ENCODE measurements around the gene PTEN. TPM values are rescaled to one million over a fixed set of nuclear protein-coding genes. Genes with fewer than 3 reads are reported as not detected.
"Not testable (repeated sequence)": the region's sequence is repeated elsewhere in the genome, so short reads cannot be mapped to it uniquely, and the experiment has no call there.

The PTEN gene
- polyA plus RNA-seq, 4 donors, result 58.3 to 80.4 (median 67.6) TPM

DNA sequence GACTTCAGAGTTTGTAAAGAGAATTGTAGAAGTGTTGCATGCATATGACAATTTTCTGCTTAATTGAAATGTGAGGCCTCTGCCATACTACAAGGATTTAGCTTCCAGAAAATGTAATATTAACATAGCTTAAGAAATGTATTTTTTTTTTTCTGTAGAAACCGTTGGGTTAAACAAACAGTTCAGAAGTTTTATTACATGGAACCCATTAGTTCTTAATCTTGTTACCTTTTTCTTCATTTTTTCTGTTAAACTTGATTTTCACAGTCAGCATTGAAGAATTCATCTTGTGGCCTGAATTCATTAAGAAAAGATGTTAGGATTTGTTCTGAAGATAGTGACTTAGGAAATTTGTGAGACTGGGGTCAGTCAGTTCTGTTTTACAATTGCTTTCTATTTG is 4.9 kb downstream of the PTEN start:
- peak in 2 of 4 donors; percentile 16 to 29 for DNase-seq (ENCODE audit: low read depth in 4 of 4, low spot score in 2 of 4)

DNA sequence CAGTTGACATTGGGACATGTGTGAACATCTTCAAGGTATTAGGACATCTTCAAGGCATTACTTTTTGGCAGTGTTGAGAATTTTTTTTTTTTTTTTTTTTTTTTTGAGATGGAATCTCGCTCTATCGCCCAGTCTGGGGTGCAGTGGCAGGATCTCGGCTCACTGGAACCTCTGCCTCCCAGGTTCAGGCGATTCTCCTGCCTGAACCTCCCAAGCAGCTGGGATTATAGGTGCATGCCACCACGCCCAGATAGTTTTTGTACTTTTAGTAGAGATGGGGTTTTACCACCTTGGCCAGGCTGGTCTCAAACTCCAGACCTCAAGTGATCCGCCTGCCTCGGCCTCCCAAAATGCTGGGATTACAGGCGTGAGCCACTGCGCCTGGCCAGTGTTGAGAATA is 5.7 kb downstream of the PTEN start:
- not testable (repeated sequence) for DNase-seq (ENCODE audit: low read depth in 4 of 4, low spot score in 2 of 4)

DNA sequence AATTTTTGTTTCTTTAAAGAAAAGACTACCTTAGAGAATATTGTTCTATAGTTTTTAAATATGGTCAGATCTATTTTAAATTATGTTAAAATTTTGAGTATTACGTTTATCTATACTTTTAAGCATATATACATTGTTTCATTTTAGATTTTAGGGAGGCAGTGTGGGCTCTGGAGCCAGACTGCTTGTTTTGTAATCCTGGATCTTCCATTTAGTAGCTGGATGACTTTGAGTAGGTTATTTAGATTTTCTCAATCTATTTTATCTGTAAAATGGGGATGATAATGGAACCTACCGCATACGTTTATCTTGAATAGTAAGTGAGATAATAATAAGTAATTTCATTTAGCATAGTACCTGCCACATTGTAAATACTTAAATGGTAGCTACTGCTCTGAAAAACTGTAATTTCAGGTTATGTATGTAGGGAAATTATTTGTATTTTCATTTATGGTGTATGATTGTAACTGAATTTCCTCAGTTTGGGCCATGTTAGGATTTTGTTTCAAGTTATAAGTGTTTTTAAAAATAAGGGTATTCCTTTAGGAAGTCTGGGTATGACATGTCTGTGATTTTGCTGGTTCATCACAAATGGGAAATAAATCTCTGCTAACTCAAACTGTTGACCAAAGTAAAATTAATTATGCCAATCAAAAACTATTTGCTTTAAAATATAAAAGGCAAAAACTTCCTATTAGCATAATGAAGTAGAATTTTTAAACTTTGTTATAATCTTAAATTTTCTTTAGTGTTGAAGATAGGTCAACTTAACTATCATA is 6.5 kb downstream of the PTEN start:
- DNase-seq (ENCODE audit: low read depth in 4 of 4, low spot score in 2 of 4), result no peak

DNA sequence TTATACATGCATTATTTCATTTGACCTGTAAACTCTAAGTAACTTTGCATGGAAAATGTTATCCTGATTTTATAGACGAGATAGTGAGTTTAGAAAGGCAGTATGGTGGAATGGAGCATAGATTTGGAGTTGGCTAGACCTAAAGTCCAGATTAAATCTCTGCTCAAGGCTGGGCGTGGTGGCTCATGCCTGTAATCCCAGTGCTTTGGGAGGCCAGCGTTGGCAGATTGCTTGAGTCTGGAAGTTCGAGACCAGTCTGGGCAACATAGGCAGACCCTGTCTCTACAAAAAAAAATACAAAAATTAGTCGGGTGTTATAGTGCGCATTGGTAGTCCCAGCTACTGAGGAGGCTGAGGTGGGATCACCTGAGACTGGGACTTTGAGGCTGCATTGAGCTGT is 9.4 kb downstream of the PTEN start:
- no peak for DNase-seq (ENCODE audit: low read depth in 4 of 4, low spot score in 2 of 4)

DNA sequence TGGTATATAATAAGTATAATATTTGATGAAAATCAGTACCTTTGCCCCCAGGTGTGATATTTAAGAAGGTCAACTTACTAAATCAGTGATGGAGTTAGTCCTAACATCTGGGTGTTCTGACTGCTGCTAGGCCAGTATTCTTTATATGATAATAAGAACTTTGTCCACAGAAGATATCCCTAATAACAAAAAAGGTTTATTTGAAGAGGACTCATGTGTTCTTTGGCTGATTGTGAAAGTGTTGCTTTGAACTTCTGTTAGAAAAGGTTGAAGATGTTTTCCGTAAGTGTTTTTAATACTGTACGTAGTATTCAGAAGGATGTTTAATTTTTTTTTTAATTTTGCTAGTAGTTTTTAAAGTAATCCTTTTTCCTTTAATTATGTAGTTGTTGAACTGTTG is 10.2 kb downstream of the PTEN start:
- DNase-seq (ENCODE audit: low read depth in 4 of 4, low spot score in 2 of 4), result no peak

DNA sequence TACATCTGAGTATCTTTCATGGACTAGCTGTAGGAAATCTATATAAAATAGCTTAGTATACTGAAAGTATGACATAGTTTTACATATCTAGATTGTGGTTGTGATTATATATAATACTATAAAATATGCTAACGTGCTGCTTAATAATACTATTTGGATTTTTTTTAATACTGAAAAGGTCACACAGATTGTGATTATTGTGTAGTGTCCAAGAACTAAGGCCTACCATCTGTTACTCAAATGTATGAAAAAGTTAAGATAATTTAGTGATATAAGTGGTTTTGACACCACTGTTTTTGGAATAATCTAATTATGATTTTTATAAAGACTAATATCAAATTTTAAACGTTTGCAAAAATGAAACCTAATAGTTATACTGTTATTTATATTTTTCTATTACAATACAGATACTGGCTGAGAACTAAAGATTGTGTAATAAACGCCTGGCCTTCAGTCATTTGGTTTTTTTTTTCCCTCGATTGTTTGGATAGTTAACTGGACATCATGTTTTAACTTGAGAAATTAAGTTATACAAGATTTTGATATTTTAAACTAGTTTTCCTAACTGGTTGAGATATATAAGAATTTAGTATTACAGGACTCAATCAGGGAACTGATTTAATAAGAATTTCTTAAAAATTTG is 12.6 kb downstream of the PTEN start:
- DNase-seq (ENCODE audit: low read depth in 4 of 4, low spot score in 2 of 4), result no peak

DNA sequence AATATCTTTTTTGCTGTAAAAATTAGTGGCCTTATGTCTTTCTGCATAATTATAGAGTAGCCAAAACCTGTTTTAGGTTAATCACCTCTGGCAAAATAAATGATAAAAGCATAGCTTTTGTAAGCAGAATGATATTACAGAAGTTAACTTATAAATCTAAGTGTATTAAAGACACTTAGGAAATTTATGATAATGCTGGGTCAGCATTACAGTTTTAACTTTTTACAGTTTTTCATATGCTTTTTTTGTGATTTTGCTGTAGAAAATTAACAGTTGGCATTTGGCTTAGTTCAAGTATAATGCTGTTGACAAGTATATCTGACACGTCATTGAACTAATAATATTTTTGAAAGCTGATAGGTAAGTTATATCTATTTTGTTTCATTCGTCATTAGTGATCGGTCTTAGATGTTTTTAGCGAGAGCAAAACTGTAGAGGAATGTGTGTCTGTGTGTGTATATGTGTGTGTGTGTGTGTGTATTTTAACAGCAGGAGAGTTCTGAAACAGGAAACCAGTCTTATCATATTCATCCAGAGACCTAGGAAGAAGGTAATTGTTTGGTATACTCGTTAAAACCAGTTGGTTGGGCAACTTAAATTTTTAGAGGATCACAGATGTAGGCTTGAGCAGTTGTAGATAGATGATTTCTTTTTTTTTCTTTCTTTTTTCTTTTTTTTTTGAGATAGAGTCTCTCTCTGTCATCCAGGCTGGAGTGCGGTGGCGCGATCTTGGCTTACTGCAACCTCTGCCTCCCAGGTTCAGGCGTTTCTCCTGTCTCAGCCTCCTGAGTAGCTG is 15.4 kb downstream of the PTEN start:
- DNase-seq (ENCODE audit: low read depth in 4 of 4, low spot score in 2 of 4), result no peak

DNA sequence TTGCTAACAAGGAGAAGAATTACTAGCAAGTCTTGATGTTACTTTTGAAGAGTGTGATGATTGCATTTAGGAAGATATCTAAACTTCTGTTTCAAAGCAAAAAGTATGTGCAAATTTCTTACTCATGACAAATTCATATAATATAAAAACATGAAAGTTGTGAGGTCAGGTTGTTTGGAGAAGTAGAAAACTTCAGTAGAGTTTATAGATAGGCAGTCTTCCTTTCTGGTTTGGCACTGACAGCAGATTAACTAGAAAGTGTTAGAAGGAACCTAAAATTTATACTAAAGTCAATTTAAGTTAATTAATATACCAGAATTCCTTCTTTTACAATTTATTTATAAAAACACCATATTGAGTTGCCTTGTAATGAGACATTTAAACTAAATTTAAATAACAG is 16.9 kb downstream of the PTEN start:
- DNase-seq (ENCODE audit: low read depth in 4 of 4, low spot score in 2 of 4), result no peak

DNA sequence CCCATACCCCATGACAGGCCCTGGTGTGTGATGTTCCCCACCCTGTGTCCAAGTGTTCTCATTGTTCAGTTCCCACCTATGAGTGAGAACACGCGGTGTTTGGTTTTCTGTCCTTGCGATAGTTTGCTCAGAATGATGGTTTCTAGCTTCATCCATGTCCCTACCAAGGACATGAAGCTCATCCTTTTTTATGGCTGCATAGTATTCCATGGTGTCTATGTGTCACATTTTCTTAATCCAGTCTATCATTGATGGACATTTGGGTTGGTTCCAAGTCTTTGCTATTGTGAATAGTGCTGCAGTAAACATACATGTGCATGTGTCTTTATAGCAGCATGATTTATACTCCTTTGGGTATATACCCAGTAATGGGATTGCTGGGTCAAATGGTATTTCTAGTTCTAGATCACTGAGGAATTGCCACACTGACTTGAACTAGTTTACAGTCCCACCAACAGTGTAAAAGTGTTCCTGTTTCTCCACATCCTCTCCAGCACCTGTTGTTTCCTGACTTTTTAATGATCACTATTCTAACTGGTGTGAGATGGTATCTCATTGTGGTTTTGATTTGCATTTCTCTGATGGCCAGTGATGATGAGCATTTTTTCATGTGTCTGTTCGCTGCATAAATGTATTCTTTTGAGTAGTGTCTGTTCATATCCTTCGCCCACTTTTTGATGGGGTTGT is 18.1 kb downstream of the PTEN start:
- not testable (repeated sequence) for DNase-seq (ENCODE audit: low read depth in 4 of 4, low spot score in 2 of 4)

DNA sequence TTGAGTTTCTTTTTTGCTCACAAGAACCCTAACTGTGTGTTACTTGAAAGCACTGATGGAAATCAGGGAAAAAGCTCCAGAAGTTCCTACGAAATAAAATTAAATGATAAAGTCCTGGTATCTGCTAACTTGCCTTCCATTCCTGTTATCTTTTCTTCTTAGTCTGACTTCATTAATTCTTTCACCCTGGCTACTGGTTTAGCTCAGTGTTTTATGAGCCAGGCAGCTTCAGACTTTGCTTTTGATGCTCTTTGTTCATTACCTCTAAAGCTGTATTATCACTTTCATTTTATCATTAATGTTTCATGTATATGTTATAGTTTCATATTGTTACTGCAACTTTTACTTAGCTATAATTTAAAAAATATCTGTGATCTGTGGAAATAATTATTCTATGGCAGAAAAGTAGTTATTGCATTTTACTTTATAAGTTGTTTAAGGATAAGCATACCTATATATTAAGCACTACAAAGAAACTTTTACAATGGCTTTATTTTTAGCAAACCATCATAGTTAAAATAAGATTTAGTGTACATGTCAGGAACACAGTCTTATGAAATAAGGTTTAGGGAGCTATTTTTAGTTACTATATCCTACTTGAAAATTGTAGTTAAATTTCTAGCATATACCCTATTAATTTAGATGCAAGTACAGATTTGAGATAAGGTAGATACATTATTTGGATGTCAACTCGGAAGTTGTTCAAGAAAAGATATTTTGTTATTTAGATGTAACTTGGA is 19.3 kb downstream of the PTEN start:
- no peak for DNase-seq (ENCODE audit: low read depth in 4 of 4, low spot score in 2 of 4)

DNA sequence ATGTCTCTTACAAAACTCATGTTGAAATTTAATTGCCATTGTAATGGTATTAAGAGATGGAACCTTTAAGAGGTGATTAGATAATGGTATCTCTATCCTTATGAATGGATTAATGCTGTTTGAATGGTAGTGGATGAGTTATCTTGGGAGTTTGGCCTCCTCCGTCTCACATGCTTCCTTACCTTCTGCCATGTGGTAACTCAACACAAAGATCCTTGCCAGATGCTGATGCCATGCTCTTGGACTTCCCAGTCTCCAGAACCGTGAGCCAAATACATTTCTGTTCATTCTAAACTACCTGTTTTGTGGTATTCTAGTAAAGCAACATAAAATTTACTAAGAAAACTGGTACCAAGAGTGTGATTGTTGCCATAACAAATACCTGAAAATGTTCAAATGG is 23.2 kb downstream of the PTEN start:
- DNase-seq (ENCODE audit: low read depth in 4 of 4, low spot score in 2 of 4), result no peak

DNA sequence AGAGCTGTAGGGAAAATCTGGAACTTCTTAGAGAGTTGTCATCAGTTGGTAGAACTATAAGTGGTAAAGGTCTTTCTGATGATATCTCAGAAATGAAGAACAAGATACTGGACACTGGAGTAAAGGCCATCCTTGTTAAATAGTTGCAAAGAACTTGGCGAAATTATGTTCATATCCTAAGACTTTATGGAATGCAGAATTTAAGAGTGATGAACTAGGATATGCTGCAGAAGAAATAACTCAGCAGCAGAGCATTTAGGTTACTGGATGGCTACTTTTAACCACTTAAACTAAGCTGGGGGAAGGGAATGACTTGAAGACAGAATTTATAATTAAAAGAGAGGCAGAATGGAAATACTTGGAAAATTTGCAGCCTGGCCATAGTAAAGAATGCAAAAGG is 23.7 kb downstream of the PTEN start:
- DNase-seq (ENCODE audit: low read depth in 4 of 4, low spot score in 2 of 4), result no peak

DNA sequence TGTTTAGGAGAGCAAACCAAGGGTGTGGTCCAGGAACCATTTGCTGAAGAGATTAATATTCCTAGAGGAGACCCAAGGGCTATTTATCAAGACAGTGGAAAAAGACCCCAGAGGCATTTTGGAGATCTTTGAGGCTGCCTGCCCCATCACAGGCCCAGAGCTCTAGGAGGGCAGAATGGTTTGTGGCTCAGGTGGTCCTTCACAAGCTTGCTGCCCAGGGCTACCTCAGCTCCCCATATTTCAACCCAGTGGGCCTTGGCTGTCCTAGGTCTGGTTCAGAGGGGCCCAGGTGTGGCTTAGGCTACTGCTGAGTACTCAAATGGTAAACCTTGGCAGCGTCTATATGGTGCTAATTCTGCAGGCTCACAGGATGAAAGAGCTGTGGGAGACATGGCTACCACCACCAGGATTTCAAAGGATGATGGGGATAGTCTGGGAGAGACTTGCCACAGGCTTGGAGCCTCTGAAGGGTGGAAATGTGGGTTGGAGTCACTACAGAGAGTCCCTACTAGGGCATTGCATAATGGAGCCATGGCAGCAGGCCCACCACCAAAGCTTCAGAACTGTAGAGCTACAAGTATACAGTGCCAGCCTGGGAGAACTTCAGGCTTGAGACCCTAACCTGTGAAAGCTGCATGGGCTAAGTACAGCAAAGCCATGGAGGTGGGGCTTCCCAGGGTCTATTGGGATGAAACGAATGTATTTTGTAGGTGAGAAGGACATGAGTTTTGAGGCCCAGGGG is 24.3 kb downstream of the PTEN start:
- DNase-seq (ENCODE audit: low read depth in 4 of 4, low spot score in 2 of 4), result no peak

DNA sequence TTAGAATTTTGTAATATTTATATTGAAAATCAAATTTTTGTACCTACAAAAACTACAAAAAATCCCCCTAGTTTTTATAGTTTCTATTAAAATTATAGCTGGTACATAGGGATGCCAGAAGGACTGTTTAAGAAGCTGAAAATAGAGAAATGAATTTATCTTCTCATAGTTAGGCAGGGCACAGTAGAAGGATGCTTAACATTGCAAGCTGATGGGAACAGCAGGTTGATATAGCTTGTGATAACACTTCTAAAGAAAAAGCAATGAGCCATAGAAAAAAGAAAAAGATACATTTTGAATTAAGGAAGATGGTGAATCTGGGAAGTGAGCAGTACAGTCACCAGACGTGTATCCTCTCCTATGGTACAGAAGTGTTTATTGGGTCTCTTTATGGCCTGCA is 32.0 kb downstream of the PTEN start:
- no peak for DNase-seq (ENCODE audit: low read depth in 4 of 4, low spot score in 2 of 4)

DNA sequence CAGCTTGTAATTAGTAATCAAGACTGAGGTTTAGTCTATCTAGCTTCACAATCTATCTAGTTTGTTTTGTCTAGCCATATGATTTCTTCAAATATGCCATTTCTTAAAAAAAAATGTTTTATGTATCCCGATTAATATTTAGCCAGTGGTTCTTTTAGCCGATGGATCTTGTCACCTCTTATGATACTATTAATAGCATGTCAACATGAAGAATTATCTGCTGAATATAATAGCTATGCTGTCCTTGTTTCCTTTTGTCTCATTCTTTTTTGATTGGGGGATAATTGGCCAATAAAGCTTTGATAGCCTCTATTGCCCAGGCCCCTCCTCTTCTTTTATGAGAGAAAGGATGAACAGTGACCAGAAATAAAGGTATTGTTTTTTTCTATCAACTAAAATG is 32.8 kb downstream of the PTEN start:
- DNase-seq (ENCODE audit: low read depth in 4 of 4, low spot score in 2 of 4), result no peak

DNA sequence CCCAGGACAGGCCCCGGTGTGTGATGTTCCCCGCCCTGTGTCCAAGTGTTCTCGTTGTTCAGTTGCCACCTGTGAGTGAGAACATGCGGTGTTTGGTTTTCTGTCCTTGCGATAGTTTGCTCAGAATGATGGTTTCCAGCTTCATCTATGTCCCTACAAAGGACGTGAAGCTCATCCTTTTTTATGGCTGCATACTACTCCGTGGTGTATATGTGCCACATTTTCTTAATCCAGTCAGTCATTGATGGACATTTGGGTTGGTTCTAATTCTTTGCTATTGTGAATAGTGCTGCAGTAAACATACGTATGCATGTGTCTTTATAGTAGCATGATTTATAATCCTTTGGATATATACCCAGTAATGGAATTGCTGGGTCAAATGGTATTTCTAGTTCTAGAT is 34.5 kb downstream of the PTEN start:
- DNase-seq (ENCODE audit: low read depth in 4 of 4, low spot score in 2 of 4), result not testable (repeated sequence)

DNA sequence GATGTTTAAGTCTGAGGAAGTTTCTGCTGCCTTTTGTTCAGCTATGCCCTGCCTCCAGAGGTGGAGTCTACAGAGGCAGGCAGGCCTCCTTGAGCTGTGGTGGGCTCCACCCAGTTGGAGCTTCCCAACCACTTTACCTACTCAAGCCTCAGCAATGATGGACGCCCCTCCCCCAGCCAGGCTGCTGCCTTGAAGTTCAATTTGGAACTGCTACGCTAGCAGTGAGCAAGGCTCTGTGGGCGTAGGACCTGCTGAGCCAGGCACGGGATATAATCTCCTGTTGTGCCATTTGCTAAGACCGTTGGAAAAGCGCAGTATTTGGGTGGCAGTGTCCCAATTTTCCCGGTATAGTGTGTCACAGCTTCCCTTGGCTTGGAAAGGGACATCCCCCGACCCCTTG is 40.0 kb downstream of the PTEN start:
- not testable (repeated sequence) for DNase-seq (ENCODE audit: low read depth in 4 of 4, low spot score in 2 of 4)

DNA sequence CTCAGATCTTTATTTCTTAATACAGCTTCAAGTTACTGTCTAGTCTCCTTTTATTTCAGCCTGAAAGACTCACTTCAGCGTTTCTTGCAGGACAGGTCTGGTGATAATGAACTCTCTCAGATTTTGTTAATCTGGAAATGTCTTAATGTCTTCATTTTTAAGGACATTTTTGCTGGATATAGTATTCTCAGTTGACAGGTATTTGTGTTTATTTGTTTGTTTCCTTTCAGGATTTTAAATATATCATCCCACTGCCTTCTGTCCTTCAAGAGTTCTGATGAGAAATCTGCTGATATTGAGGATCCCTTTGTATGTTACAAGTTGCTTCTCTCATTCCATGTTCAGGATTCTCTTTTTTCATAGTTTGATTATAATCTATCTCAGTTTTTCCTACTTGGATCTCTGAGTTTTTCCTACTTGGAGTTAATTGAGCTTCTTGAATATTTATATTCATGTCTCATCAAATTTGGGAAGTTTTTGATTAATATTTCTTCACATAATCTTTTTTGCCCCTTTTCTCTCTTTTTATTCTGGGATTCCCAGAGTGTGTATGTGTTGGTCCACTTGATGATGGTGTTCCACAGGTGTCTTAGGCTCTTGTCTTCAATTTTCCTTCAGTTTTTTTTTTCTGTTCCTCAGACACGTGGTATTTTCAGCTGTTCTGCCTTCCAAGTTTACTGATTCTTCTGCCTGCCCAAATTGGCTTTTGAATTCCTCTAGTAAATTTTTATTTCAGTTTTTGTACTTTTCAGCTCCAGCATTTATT is 49.9 kb downstream of the PTEN start:
- peak in 2 of 4 donors; percentile 15 to 21 for DNase-seq (ENCODE audit: low read depth in 4 of 4, low spot score in 2 of 4)

DNA sequence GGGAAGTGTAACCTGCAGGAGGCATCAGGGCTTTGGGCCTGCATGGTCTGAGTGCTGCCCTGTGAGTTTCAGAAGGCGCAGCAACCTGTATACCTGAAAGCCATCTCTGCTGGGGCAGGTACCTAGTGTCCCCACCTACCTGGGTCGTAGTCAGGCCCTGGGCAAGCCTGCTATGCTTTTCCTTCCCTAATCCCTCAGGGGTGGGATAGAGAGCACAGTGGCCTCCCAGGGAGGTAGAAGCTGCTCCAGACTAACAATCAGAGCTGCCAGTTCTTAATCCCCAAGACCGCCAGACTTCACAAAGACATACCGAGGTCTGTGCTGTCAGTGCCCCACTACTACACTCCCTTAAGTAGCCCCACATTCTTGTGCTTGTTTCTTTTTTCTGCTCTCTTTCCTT is 52.0 kb downstream of the PTEN start:
- DNase-seq (ENCODE audit: low read depth in 4 of 4, low spot score in 2 of 4), result no peak
